HG03196 (cell line): Measurements from ENCODE around the gene MRTFA.

Source experiments
- ATAC-seq: cut with Tn5 transposase; IDR thresholded peaks from one replicate; pipeline ENCODE4 v1.9.1; 2021; ENCODE audit not compliant: unreplicated experiment

Gene MRTFA

DNA sequence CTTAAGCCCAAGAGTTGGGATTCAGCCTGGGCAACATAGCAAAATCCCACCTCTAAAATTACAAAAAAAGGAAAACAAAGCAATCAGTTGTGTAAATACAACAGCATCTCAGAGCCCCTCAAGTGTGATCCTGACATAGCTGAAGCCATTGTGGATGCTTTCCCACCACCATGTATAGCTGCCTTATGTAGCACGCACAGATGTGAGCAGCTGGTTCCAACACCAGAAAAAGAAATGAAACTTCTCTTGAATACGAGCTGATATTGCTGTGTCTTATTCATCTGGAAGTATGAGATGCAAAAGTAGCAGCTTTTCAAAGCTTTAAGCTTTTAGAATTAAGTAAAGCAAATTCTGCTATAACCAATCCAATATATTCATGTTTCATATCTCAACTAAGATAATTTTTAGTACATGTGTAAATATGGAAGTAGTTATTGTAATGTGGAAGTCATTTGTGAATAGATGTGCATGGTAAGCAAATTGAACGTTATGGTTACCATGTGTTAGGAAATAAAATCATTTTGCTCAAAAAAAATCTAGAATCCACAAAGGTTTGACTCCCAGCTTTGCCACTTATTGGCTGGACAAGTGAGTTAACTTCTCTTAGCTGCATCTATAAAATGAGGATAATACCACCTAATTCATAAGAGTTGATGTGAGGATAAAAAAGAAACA is 203.0 kb downstream of the MRTFA start:
- ATAC-seq = no peak

DNA sequence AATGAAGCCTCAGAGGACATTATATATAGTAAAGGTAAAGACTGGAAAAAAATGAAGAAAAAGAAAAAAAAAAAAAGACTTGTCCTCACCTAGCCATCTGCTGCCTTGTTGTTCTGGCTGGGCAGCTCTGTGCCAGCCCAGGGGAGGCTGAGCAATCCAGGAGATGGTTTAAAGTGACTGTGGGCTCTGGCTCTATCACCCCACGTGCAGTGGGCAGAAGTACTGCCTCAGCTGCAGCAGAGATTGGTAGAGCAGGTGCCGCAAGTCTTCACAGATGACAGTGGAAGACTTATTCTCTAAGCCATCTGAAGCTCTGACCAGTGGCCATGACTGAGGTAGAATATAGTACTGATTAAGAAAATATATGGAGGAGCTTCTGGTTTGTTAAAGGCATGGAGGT is 203.9 kb downstream of the MRTFA start:
- no peak for ATAC-seq

GRCh38 chr22:40432157-40432556 is 204.4 kb downstream of the MRTFA start:
- no peak for ATAC-seq

- ATAC-seq = no peak
These were observed 205.5 kb downstream of the MRTFA start for GRCh38 chr22:40430991-40431390.

GRCh38 chr22:40429481-40429880 is 207.0 kb downstream of the MRTFA start:
- ATAC-seq = no peak

DNA sequence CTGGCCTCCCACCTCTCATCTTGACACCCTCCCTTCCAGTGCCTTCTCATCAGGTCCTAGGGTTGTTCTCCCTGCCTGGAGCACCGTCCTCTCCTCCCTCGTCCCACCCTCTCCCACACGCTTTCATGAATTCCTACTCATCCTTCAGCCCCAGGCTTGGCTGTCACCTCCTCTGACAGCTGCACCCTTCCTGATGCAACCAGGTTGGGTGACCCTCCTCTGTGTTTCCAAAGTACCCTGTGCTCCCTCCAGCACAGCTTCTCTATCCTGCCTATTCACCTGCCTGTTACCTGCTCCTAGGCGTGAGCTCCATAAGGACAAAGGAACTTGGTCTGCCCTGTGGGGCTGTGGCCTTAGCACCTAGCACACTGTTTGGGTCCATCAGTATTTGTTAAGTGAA is 207.7 kb downstream of the MRTFA start:
- no peak for ATAC-seq

DNA sequence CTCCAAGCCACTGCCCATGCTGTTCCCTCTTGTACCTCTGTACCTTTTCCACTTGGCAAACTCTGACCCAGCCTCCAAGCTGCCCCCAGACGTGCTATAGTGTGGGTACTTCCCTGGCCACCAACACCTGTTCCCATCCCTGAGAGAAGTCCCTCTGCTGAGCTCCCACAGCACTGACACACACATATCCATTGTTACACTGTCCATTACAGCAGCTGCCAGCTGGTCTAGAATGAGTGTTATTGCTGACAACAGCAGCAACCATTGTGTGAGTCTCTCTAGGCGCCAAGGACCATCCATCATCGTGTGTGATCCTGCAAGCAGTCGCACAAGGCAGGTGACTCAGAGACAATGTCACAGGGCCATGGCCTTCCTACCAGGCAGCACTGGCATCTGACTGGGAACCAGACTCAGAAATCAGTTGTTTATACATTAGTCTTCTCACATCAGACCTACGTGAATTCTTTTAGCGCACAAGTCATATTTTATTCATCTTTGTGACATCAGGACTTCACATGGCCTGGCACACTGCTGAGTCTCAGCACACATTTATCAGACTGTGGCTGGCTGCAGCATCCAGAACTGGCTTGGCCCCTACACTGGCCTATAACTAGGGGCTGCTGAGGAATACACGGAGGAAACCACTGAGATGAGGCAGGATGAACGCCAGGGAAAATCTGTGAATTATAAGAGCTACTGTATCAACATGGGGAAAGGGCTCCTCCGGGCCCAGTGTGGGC is 209.8 kb downstream of the MRTFA start:
- ATAC-seq = no peak

DNA sequence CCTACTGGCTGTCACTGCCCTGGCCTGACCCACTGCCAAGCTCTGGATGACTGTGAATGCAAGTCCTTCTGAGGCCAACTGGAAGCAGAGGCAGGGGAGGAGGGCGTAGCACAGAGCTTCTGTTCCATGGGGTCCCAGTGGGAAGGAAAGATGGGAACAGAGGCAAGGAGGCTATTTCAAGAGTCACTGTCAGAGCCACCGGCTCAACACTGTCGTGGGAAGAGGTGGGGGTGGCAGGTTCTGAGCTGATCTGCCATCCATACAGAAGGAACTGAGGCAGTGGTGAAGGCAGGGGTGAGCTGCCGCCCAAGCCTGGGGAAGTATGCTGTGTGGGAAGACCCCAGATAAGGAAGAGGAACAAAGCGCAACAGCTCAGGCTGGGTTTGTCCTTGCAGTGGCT is 211.4 kb downstream of the MRTFA start:
- ATAC-seq = no peak

DNA sequence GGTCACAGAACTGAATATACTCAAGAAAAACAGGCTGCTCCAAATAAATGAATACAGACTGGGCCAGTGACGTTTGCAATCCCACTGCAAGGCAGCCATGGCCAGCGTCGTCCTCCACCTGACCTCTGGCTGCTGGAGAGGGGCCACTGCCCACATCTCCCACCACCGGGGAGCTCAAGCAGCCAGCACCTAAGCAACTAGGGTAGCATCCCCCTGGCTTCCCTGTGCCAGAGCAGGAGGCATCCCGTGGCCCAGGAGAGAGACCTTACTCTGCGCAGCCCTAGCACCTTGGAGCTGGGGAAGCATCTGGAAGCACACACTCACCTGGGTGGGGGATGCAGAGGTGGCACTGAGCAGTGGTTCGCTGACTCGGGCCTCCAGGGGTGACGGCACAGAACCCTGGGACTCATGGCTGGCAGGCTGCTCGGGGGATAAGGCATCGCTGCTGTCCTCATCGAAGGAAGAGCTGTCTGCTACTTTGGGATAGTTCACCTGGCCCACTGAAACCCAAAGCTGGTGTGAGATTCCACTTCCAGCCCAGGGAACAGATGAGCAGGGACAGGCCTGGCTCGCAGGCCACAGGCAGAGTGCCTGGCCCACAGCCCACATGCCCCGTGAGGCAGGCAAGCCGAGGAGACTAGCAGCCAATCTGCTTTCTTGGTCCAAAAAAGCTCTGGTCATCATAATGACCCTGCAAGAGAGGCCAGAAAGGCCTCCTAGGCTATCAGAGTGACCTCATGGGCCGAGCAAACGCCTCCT is 212.5 kb downstream of the MRTFA start:
- no peak for ATAC-seq

DNA sequence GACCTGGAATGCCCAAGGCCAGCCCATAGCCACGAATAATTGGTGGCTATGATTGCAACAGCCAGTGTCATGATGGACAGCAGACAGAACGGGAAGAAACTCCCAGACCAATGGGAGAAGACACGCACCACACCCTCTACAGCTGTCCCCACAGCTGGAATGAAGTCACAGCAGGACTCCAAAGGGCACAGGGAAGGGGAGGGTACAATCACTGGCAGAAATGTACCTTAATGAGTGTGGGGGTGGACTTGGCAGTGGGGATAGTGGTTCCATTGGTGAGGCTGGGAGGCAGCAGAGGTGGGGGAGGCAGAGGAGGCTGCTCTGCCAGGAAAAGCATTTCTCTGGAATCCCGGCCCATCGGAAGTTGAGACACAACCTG is 213.2 kb downstream of the MRTFA start:
- no peak for ATAC-seq

DNA sequence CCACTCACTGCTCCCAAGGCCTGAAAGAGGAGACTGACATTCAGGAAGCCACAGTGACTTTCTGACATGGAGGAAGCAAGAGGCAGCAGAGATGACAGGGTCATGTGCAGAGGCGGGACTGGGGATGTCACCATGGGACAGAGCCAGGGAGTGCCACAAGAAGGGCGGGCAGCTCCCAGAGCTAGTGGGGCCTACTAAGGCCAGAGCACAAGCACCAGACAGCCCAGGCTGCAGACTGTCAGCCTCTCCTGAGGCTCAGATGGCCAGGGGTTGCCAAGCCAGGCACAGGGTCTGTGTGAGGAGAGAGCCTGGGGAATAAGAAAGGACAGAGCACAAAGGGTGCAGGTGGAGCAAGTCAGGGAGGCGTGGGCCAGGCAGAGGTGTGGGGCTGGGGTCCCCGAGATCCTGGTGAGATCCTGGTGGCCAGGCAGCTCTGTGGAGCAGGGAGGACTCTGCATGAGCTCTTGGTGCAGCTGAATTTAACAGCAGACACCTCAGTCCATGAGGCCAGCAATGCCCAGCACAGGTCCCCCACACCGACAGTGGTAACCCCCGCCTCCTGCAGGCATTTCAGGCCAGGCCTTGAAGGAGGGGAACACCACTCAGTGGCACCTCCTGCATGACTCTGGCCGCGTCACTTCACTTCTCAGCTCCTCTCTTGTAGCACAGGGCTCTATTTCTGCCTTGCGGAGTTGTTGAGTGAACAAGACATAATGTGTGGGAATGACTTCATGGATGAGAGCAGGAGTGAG is 213.8 kb downstream of the MRTFA start:
- ATAC-seq = no peak

DNA sequence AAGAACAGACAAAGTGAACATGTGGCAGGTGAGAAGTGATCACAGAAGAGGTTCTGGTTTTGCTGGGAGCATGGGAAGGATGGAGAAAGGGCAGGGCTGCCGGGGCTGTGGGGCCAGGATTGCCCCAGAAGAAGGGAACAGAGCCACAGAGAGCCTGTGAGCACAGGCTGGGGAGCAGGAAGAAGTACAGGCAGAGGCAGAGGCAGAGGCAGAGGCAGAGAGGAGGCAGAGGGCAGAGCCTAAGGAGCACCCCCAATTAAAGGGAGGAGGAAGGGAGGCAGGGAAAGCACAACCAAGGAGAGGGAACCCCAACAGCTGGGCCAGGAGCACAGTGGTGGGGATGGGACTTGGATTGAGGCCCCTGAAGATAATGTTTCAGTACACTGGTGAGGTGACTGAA is 214.6 kb downstream of the MRTFA start:
- no peak for ATAC-seq

GRCh38 chr22:40421082-40421350 is 215.5 kb downstream of the MRTFA start:
- no peak for ATAC-seq

DNA sequence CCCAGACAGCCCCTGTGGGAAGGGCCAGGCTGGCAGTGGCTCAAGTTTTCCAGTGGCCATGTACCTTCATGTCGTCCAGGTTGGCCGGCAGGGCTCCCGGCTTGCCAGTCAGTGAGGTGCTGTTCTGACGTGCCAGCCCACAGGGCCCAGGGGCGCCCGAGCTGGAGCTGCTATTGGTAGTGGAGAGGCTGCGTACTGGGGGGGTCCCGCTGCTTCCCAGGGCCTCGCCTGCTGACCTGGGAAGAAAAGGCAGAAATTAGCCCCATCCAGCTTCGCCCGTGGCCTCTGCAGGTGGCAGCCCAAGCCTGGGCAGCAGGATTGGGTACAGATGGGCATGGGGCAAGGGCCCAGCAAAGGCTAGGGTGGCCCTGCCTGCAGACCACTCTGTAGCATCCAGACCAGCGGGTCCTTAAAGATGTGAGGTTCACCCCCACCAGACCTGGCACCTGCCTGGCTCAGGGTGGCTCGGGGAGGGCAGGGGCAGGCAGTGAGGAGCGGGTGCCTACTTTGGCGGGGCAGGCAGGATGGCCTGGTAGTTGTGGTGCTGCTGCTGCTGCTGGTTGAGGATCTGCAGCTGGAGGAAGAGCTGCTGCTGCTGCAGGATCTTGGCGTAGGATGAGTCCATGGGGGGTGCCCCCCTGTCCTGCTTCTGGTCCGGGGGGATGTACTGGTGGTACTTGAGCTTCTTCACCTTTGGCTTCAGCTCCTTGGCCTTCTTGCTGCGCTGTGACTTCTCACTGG is 216.0 kb downstream of the MRTFA start:
- ATAC-seq = no peak

DNA sequence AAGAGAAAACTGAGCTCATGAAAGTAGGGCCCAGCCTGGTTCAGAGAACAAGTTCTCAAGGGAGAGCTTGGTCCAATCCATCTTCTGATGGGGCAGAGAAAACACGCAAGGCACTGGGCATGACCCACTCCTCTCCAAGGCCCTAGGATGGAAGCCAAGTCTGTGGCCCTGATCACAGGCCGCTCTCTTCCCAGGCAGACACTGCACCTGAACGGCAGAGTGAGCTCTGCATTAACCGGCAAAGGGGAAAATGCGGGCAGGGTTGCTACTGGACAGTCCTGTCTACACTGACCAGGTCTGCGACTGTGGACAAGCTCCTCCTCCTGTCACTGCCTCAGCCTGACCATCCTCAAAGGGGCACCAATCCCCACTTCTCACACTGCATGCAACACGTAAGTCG is 216.8 kb downstream of the MRTFA start:
- no peak for ATAC-seq

DNA sequence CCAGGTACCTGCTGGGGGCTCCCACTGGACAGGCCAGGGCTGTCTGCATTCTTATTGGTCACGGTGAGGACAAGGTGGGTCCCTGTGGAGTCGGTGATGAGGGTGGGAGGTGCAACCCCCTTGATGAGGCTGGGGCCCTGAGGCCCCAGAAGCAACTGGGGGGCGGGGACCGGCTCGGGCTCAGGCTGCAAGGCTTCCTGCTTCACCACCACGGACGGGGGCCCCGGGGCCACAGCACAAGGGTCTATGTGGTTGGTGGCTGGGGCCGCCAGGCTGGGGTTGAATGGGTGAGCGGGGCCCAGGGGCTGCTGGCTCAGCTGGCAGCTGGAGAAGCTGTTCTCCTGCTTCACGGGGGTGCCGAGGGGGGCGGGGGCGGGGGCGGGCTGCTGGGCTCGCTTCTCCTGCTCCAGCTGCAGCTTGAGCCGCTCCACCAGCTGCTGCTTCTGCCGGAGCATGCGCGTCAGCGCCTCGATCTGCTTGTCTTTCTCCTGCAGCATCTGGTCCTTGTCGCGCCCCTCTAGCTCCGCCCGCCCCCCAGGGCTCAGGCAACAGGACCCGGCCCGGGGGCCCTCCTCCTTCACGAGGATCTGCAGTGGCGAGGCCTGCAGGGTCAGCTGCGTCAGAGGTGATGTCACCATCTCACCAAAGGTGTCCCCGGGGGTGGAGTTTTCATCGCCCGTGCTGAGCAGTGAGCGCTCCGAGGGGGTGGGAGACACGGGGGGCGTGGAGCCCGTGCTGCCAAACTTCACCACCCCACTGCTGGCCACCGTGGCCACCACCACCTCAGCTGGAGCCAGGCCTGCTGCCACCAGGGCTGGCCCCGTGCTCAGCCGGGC is 217.9 kb downstream of the MRTFA start:
- no peak for ATAC-seq

GRCh38 chr22:40417881-40418280 is 218.6 kb downstream of the MRTFA start:
- no peak for ATAC-seq

GRCh38 chr22:40417041-40417440 is 219.5 kb downstream of the MRTFA start:
- no peak for ATAC-seq

- no peak for ATAC-seq
These were observed 219.9 kb downstream of the MRTFA start for GRCh38 chr22:40416636-40417035.

- ATAC-seq = no peak
These were observed 220.3 kb downstream of the MRTFA start for GRCh38 chr22:40416267-40416570.
